ENCODE results near the gene DPP10.
"Not testable (repeated sequence)": the region's sequence is repeated elsewhere in the genome, so short reads cannot be mapped to it uniquely, and the experiment has no call there.

DPP10 gene

DNA sequence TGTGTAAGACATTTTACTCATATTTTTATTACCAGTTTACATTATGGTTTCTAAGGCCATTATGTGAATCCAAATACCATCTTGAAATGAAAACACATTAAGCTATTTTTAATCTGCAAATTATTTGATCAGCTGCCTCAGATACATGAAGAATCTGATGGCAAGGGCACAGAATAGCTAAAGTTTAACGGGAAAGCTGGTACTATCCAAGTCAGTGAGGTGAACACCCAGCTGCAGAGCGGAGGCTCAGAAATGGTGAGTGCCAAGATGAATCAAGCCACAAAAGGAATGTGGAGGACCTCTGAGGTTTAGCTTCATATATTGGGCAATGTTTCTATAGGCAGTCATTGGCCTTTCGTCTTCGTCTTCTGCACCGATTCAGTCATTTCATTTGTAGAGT, 75.1 kb downstream of the DPP10 start:
- no peak for DNase-seq

DNA sequence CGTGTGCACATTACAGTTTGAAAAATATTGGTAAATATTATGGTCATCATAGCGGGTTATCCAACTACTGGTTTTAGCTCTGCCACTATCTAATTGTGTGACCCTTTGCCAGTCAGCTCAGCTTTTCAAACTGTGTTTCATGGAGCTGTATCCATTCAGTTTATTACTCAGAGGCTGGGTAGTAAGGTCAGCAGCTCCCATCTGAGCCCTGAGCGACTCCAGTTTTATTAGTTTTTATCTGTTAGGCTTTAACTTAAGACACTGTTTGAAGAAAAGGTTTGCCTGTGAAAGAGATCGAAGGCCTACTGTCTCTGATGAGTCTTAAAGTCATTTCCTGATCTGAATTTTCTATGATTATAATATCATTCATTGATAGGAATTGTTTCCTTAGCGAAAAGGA, 76.3 kb downstream of the DPP10 start:
- no peak for DNase-seq

DNA sequence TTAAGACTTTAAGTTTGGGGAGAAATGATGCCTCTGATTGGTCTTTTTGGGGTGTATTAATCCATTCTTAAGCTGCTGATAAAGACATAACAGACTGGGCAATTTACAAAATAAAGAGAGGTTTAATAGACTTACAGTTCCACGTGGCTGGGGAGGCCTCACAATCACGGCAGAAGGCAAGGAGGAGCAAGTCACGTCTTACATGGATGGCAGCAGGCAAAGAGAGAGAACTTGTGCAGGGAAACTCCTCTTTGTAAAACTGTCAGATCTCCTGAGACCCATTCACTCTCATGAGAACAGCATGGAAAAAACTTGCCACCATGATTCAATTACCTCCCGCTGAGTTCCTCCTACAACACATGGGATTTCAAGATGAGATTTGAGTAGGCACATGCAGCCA, 80.2 kb downstream of the DPP10 start:
- not testable (repeated sequence) for DNase-seq

DNA sequence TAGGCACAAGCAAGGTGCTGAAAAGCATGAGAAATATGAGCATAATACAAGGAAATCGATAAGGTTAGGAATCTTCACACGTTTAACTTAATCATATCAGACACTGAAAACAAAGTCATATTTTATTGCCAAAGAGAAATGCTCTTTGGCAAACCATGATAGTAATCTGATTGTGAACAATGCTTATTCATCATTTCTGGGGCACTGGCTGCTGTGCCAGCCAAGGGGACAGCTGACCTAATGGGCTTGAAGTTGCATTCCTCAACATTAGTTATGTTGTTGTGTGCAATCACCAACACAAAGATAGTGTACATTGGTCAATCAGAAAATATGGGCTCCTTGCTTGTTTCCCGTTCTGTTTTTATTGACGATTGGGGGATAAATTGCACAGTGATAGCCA, 83.5 kb downstream of the DPP10 start:
- DNase-seq: no peak

DNA sequence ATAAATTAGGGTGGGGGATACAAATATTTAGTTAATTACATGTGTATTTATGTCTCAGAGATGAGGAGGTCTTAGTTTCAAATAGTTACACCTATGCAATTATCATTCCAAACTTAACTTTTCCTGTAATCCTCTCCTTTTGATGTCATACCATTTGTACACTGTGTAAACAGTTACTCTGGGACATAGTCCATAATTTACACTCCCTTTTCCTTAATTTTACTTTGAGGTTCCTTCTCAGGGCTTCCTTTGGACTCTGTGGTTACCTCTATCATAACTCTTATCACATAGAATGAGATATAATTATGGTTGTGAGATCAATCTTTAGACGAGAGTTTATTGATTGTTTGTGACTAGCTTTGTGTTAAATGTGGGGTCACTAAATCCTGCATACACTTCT, 84.4 kb downstream of the DPP10 start:
- no peak for DNase-seq

DNA sequence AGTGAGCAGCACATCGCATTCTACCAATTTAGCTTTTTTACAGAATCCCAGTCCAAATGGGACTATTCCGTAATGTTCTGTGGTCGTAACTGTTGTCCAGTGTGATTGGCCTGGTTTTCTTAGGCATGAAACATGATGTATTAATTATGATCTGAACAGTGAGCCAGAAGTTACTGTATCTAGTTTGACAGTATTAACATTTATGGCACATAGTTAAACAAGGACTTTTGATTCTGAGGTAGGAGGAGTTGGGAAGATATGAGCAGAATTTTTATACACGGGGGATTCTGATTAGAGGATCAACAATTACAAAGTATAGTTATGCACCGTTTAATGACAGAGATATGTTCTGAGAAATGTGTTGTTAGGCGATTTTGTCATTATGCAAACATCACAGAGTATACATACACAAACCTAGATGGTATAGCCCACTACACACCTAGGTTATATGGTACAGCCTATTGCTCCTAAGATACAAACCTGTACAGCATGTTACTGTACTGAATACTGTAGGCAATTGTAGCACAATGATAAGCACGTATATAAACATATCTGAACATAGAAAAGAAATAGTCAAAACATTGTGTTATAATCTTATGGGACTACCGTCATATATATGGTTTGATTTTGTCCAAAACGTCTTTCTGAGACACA, 85.0 kb downstream of the DPP10 start:
- no peak for DNase-seq

DNA sequence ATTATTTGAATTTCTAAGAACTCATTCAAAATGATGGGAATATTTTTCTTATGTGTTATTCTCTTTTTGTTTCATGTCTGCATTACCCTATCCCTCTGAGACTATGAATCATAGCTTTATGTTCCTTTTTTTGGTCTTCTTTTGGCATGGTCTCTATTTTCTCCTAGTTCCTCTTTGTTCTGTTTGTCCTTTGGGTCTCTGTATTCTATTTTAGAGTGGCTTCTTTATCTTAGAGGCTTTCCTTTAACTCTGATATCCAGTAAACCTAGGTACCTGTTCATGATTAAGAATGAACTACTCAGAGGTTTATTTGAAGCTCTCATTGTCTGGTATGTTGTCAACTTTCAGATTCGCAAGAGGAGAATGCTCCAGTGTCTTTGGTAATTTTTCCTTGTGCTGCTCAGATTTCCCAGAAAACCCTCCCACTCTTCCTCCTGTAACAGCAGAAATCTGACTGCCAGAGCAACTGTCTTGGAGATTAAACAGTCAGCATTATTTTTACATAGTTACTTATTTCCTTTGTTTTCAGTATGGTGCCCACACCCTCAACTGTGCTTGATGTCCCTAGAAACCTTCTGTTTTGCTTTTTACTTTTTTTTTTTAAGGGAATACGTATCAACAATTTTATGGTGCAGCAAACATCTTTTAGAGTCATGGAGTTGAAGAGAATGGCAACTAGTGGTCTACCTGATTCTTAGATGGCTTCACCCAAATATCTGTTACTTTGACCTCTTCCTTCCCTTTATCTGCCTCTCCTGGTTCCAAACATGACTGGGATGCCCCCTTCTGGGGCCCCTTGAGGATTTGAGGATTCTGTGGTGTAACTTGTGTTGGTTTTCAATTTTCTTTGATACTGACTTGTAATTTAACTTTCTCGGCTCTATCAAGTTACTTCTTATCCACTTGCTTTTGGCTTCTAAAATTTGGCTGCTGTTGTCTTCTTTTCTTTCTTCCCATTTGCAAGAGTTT, 92.0 kb downstream of the DPP10 start:
- no peak for DNase-seq

DNA sequence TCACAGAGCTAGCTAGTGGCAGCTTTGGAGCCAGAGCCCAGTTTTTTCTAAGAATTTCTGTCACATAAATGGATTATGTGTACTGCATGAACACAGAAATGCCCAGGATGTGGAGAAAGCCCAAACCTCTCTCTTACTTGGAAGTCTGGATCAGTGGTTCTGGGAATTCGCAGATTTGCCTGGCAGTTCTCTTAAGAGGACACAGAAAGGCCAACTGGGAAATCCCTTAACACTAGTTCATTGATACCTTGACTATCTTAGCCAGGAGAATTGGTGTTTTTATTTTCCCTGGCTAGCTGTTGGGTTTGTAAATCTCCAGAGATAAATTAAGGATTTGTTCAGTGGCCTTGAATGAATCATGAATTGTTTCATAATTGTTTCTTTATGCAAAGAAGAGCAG, 95.3 kb downstream of the DPP10 start:
- DNase-seq: no peak

DNA sequence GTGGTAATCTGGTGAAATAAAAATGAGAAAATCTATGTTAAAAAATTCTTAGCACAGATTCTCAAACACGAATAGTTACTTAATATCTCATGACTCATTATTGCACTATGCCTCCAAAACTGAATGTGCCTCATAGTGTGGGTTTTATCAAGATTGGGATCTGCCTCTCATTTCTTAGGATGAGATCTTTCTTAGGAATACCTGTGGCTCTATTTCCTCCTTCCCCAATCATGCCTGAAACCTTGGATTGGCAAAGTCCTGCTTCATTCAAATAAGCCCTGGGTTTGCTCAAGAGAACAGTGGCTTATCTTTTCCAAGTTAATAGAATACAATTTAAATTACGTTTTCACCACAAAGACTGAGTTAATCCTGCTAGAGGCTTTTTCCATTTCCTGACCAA, 100.3 kb downstream of the DPP10 start:
- DNase-seq: no peak

DNA sequence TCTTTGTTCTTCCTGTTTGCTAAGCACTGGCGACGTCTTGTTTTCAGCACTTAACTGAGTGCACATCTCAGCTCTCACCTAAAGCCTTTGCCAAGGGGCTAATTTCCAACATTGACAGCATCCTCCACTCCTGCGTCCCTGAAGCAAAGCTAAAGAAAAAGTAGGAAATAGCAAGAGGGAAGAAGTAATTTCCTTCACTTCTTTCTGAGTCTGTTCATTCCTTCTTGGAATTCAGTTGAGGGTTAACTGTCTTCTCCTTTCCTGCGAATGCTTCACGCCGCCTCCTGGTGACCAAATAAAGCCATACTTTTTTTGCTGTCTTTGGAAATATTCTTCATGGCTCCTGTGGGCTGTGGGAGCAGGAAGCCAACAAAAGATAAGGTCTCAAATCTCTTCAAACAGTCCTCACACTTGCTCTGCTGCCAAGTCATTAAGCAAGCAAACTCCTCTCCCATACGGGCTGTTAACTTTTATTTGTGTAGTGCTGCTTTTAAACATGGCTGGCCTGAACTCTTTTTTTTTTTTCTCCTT, 100.9 kb downstream of the DPP10 start:
- no peak for DNase-seq

DNA sequence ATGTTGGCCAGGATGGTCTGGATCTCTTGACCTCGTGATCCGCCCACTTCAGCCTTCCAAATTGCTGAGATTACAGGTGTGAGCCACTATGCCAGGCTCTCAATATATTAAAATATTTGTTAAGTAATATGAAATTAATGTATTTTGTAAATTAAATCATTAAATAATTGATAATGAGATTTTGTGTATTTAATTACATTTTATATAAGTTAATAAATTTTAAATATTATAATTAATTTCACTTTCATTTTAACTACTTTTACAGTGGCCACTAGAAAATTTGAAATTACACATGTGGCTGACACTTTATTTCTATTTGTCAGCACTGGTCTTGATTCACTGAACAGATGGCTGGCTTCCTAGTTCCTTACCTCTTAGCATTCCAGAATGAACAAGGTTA, 102.6 kb downstream of the DPP10 start:
- no peak for DNase-seq

DNA sequence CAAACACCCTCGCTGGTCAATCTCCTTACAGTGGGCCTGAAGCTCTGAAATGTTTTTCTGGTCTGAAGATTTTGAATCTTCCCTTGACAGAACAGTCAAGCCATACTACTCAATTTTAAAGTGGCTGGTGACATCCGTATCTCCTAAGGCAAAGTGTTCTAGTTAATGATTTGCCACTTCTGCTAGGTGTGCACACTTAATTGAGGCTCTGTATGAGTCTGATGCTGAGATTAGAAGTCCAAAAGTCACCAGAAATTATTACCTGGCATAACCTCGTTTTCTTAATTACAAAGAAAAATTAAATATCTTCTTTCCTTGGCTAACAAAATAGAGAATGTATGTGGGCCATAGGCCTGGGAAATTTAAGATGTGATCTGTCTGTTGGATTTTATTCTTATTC, 104.1 kb downstream of the DPP10 start:
- no peak for DNase-seq

DNA sequence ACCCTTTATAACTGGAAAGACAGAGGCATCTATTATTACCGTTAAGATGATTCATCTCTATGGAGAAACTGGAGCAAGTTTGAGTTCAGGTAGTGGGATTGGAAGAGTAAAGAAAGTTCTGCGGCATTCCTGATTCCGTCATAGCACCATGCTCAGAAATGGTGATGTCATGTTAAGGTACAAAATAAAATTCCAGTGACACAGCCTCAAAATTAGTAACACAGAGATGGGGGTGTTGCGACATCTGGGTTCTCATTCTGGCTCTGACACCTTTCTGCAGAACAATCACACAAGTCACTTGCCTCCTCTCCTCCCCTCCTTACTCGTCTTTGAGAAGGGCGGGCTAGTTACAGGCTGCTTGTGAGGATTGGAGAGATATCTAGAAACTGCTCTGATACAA, 105.7 kb downstream of the DPP10 start:
- DNase-seq: no peak

DNA sequence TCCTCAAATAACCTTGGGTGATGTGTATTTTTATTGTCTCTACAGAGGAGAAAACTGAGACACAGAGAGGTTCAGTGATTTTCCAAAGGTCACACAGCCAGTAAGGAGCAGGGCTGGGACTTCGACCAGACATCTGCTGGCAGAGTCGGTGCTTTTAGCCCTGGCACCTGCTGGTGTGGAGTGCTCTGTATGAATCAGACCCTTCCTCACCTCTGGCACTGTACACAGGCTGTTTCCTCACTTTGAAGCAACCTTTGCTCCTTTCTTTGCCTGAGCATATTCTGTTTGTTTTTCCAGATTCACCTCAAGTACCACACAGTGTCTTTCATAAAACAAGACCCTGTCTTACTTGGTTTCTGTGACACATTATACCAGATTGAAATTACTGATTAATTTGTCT, 107.9 kb downstream of the DPP10 start:
- no peak for DNase-seq

DNA sequence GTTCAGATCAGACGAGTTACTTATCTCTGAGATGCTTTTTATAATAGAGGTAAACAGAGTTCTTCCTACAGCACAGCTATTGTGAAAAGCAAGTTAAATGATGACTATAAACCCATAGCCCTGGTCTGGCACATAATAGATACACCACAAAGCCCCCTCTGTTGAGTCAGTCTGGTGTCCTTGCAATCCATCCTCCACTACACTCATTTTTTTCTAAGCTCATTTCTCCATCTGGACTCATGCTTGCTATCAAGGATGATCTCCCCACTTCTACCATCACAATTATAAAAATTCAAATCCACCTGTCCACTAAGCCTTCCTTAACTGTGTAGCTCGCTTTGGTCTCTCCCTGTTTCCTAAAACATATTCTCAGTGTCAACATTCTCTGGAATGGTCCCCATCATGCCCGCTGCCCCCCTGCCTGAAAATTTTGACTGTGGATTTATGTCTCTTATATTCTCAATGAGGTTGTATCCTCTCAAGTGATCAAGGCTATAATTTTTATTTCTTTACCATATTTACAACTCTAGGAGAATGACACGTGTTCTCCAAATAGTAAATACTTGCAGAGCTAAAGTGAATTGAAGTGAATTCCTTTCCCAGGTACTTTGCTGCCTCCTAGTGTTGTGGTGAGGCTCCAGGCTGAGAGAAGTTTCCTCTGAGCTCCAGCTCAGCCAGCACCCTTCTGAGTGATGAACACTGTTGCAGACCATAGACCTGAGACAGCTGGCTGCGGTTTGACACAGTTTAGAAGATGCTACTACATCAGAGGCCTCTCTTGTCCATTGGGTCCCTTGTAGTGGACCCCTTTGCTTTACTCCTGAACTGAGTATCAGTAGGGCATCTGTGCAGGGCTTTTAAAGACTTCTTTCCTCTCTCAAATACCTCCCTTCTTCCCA, 108.7 kb downstream of the DPP10 start:
- DNase-seq: peak; percentile 54

DNA sequence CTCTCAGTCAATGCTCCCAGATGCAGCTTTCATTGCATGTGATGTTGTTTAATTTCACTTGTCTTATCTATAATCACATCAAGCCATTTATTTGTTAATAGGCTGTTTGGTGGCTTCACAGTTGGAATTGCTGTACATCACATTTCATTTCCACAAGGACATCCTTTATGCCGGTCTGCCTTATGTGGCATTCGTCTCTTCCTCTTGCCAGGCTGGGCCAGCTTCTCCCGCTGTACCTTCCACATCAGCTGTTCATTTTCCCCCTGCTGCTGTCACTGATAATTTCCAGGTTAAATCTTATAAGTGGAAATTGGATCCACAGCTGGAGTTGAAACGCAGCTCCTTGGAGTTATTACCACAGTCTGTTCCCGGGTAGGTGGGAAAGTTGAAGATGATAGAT, 110.6 kb downstream of the DPP10 start:
- no peak for DNase-seq

DNA sequence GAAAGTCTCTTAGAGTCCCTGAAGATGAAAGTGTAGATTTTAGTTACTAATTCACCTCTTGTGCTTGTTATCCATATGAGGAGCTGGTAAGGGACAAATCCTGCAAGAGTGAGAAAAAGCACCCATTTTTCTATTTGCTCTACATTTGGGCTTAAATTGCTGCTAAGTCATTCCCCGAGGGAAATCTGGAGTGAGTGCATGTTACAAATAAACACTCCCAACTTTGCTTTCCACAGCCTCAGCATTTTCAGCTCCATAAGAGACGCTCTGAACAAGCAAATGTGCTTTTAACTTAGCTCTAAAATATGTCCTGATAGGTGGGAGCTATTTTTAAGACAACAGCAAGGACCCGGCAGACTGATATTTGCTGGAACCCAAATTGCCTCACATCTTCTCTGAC, 126.7 kb downstream of the DPP10 start:
- no peak for DNase-seq

DNA sequence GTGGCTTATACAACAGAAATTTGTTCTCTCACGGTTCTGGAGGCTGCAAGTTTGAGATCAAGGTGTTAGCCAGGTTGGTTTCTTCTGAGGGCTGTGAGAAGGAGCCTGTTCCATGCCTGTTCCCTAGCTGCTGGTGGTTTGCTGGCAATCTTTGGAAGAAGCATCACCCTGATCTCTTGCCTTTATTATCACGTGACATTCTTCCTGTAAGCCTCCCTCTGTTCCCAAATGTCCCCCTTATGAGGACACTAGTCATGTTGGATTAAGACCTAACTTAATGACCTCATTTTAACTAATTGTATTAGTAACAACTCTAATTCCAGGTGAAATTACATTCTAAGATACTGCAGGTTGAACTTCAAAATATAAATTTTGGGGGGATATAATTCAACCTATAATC, 135.2 kb downstream of the DPP10 start:
- DNase-seq: no peak

DNA sequence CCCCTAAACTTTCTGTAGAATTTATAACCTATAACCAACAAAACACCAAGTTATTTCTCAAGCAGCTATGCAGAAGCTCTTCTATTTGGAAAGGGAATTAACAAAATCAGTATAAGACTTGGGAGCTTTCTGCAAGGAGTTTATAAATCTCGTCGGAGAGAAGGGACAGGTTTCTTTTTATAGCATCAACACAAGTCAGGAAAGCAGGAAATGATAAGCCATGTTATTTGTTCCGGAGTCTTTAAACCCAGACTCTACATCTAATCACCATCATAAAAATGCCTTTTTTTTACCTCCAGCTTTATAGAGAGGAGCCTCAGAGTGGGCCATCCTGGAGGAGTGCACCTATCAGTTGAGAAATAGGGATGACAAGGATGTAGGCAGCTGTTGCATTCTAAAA, 137.1 kb downstream of the DPP10 start:
- no peak for DNase-seq

DNA sequence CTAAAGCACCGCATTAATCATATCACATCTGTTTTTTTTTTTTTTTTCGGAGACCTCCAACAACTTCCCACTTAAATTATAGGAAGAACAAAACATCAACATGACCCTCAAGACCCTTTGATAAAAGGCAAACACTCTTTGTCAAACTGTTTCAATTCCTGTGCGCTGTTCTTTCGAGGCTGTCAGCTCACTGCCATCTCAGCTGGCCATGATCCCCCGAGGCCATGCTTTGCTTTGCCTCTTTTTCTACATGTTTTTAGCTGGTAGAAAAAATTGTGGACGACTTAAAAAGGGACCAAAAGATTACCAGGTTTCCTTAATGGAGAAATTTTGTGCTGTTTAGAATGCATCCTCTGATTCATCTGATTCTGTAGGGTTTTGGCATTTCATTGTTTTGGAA, 138.2 kb downstream of the DPP10 start:
- DNase-seq: no peak

DNA sequence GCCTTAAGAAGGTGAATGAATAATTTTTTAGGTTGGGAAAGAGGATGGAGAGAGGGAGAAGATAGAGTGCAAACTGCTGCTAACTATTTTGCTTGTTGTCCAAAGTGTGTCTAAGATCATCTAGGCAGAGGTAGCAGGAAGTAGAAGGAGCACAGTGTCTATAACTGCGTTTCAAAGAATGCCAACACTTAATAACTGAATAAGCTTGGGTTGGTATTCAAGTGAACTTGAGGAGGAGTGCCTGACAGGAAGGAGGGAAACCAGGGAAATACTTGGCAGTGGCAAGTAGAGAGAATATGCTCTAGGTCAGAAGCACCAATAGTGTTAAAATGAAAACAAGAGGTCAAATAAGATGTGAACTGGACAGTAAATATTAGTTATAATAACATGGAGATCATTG, 155.9 kb downstream of the DPP10 start:
- DNase-seq: no peak

DNA sequence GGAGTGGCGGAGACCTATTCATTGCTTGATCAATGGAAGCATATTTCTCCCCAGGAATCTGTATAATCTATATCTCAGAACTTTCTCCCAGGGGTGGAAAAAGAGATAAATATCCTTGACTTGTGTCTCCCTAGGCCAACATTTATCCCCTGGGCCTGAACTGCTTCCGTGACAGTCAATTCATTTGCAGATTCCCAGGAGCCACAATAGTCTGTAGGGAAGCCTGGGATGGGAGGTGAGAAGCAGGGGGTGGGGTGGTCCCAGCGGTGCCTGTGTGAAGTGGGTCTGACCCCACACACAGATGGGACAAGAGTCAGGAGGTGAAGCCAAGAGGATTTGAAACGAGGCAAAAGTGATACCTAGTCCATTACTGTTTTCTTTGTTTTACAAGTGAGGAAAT, 166.8 kb downstream of the DPP10 start:
- DNase-seq: no peak

DNA sequence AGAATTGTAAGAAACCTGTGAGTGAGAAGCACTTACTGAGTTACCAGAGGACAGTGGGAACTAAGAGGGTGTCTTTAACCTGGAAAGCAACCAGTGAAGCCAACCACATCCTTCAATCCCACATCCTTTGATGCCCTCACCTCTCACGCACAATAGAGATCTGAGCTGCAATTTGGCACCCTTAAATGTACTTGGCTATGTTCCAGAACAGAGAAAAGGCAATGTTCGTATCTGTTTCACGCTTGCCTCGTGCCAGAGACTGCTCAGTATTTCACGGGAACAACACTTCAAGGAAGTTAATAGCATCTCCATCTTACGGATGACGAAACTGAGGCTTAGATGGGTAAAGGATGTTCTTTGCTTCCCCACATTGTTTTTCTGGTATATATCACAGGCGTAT, 167.4 kb downstream of the DPP10 start:
- DNase-seq: peak; percentile 81
